HuH-7.5 (cell line): ENCODE measurements around the gene LAMB1.
A peak's percentile ranks its signal among the peaks of the same experiment; 100 is the strongest.
"Not testable (repeated sequence)": the region's sequence is repeated elsewhere in the genome, so short reads cannot be mapped to it uniquely, and the experiment has no call there.

Source experiments
- DNase-seq: peaks from one replicate; pipeline ENCODE4 v3.0.0; 2011; ENCODE audit warnings: low spot score

LAMB1 gene

GRCh38 chr7:107917763-107918651, 85.0 kb downstream of the LAMB1 start:
- DNase-seq = no peak

GRCh38 chr7:107915541-107915940, 87.4 kb downstream of the LAMB1 start:
- DNase-seq = no peak

DNA sequence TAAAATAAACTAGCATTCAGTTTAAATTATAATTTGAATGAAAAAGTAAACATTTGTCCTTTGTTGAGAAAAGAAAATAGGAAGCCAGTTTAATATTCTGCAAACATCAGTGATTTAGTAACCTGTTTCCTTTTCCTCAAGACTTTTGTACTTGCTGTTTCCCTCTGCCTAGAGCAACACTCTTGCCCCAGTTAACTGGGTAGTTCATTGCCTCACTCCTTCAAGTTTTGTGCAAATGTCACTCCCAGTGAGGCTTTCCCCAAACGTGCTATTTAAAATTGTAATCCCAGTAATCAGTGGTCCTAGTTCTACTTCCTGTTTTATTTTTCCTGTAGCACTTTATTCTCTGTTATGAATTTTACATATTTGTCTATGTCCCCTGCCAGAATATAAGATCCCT, 88.1 kb downstream of the LAMB1 start:
- DNase-seq = no peak

DNA sequence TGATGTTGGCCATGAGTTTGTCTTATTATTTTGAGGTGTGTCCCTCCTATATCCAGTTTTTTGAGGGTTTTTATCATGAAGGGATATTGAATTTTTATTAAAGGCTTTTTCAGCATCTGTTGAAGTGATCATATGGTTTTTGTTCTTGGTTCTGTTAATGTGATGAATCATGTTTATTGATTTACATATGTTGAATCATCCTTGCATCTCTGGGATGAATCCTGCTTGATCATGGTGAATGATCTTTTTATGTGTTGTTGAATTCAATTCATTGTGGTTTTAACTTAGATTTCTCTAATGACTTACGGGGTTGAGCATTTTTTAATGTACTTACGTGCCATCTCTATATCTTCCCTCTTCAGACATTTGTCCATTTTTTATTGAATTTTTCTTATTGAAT, 89.1 kb downstream of the LAMB1 start:
- no peak for DNase-seq

DNA sequence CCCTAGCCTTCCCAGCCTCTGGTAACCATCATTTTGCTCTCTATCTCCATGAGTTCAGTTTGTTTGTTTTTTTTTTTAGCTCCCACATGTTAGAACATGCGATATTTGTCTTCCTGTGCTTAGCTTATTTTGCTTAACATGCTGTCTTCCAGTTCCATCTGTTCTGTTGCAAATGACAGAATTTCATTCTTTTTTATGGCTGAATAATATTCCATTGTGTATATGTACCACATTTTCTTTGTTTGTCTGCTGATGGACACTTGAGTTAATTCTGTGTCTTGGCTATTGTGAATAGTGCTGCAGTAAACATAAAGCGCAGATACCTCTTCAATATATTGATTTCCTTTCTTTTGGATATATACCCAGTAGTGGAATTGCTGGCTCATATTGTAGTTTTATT, 91.0 kb downstream of the LAMB1 start:
- no peak for DNase-seq

DNA sequence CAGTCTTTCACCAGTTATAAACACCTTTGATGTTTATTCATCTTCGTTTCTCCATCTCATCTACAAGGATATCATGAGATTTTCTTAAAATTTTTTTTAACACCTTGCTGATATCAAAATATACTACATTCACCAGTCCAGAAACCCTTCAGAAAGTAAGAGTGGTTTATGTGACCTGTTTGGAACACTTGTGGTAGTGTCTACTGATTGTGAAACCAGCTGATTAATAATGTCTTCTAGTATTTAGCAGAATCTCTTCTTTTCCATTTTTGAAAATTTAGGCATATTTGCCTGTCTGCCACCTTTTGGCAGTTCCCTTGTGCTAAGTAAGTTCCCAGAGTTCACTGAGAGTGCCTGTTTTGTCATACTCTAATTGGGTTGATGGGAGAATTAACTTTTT, 93.5 kb downstream of the LAMB1 start:
- no peak for DNase-seq

DNA sequence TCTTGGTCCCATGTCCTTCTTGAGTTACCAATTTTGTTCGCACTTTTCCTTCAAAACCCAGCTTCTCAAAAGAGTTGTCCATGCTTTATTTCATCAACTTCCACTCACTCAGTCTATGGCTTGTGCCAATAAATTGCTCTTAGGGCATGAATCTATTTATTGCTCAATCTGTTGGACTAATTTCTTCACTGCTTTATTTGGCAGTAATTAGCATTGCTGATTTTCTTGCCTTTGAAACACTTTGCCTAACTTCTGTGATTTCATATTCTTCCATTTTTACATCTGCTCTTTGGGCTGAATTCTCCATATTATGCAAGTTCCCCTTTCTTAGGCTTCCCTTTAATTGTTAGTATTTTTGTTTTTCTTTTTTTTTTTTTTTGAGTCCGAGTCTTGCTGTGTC, 95.2 kb downstream of the LAMB1 start:
- no peak for DNase-seq

DNA sequence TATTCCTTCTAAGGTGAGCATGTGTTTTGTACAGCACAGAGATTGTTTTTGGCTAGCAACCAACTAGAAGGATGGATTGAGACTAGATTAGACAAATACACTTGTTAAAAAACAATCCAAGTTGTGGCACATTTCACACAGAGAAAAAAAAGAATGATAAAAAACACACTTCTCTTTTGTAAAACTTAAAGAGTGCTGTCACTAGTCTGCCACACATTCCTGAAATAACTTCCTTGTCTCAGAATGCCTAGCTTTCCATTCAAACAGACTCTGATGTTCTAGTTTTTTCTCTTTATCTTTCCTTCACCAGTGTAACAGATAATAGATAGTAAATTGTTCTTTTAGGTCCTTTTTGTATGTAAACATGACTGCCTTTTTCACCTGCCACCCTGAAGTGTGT, 100.6 kb downstream of the LAMB1 start:
- no peak for DNase-seq

DNA sequence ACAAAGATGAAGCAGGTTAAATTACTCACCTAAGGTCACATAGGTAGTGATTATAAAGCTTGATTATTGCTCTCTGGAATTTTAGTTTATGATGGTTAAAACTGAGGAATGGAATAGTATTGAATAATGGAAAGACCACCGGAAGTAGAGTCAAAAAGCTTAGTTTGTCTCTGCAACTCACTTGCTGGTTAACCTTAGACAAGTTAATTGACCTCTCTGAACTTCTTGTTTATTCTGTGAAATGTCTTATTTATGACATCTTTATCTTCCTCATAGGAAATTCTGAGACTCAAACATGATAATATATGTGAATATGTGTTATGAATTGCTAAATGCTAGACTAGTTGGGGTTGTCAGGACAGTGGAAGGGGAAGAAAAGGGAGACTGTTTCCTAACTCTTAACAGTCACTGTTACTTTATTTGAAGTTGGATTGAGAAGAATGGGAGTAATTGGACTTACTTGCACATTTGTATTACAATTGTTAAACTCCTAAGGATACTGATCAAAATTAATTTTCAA, 102.4 kb downstream of the LAMB1 start:
- DNase-seq = no peak

- no peak for DNase-seq
These were observed 103.9 kb downstream of the LAMB1 start for GRCh38 chr7:107898997-107899594.

- DNase-seq = not testable (repeated sequence)
These were observed 110.6 kb downstream of the LAMB1 start for GRCh38 chr7:107892367-107892741.

GRCh38 chr7:107891636-107892366, 111.2 kb downstream of the LAMB1 start:
- no peak for DNase-seq

DNA sequence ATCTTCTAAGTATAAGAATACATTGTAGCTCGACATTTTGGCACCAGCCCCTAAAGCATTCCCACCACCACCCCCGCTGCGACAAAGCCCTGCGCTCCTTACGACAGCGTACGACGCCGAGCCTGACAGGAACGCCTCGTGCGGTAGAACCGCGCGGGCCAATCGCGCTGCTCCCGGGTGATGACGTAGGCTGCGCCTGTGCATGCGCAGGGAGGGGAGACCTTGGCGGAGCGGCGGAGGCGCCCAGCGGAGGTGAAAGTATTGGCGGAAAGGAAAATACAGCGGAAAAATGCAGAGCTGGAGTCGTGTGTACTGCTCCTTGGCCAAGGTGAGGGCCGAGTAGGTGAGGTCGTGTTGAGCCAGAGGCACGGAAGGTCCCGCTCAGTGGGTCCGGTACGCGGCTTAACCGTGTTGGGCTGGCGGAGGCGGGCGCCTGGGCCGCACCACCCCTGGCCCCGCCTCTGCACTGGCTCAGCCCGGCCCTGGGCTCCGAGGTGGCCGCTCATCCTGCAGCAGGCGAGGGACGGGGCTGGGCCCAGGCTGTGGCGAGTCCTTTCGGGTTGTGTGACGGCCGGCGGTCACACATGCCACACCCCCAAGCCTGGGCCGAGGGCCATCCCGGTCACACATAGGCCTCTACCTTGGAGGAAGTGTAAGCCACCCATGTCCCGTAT, 111.9 kb downstream of the LAMB1 start, which contains the start of gene DLD:
TSS of gene DLD (plus strand) at position 222 of the 674 bp plus-strand sequence. CDS start at position 290, 68 bp downstream.
- peak; percentile 91 for DNase-seq

GRCh38 chr7:107890493-107890961, 112.4 kb downstream of the LAMB1 start:
- DNase-seq = peak; percentile 25

- DNase-seq = no peak
These were observed 113.0 kb downstream of the LAMB1 start for GRCh38 chr7:107889992-107890391.

DNA sequence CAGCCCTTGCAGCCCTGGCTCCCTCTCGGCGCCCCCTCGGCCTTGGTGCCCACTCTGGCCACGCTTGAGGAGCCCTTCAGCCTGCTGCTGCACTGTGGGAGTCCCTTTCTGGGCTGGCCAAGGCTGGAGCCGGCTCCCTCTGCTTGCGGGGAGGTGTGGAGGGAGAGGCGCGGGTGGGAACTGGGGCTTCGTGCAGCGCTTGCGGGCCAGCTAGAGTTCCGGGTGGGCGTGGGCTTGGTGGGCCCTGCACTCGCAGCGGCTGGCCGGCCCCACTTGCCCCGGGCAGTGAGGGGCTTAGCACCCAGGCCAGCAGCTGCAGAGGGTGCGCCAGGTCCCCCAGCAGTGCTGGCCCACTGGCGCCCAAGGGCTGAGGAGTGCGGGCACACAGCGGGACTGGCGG, 115.1 kb downstream of the LAMB1 start:
- DNase-seq = not testable (repeated sequence)

DNA sequence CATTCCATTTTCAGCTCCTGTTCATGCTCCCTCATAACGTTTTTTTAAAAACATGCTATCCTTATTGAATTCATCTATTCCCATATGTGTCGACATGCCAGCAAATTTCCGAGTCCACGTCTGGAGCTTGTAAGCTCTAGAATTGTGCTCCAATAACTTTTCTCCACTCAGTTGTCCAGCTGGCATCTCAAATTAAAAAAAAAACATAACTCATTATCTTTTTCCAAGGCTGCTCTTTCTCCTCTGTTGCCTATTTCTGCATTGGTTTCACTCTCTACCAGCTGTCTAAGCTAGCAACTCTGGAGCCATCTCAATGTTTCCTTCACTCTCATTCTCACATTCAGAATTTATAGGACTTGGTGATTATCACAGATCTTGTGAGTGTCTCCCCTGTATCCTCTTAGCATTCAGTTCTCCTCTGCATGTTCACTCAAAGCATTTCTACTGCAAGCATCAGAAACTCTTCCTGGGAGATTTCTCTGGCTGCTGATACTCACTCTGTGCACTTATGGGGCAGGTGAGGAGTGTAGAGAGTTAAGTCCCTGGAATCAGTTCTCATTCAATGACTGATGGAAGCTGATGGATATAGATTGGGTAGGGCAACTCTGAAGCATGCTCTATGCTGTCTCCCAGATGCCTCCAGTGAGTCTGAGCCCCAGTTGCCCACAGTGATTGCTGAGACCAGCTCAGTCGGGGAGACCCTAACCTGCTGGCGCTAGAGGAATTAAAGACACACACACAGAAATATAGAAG, 118.7 kb downstream of the LAMB1 start:
- DNase-seq = no peak

DNA sequence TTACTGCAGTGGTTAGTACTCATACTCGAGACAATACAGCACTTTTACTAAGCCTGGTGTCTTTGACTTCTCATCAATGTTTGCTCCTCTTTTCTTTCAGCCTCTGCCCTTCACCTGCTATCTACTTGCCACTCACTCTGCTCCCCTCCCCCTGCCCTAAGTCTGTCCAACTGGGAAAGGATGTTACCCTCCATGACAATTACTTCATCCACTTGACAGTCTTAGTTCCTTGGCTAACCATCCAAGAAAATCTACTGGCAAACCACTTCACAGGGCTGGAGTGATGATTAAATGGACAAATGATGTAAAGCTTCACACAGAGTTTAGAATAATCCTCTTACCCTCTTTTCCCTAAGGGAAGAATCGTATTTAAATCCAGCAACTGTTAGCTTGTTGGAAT, 120.2 kb downstream of the LAMB1 start:
- no peak for DNase-seq

- peak; percentile 55 for DNase-seq
These were observed 123.4 kb downstream of the LAMB1 start for GRCh38 chr7:107879400-107880035.

DNA sequence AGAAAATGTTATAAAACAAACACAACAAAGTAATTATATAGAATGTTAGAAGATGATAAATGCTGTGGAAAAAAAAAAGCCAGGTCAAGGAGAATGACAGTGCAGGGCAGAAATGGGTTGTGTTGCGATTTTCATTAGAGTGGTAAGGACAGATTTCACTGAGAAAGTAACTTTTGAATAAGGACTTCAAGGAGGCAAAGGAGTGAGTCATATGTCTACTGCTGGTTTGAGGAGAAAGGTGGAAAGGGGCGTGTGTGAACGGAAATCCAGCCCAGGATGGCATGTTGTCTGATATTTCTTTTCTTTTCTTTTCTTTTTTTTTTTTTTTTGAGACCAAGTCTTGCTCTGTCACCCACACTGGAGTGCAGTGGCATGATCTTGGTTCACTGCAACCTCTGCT, 124.3 kb downstream of the LAMB1 start:
- no peak for DNase-seq
